Stomach (tissue), 4 donors: Measurements from ENCODE around the gene KIAA0513.

Experiments
- POLR2A ChIP-seq, 4 donors: fragments of 450-650 bp; IDR thresholded peaks; one replicate each; pipeline ENCODE4 v1.6.1; 2016; ENCODE audit warnings: antibody characterized with exemption in 4 of 4, control low read depth in 2 of 4, mild to moderate bottlenecking in 1 of 4, moderate library complexity in 1 of 4
- TF ChIP-seq, protein P1 (sequence below), 7 experiments: fragments of 450-650 bp in 4 of 7; fragments of 200-600 bp in 3 of 7; sonication (generic) in 3 of 7; IDR thresholded peaks; one replicate each; pipeline ENCODE4 v1.5.1; 2016 to 2019; ENCODE audit warnings: antibody characterized with exemption in 7 of 7, control low read depth in 2 of 7, mild to moderate bottlenecking in 1 of 7

- TF ChIP-seq, protein P1, sequence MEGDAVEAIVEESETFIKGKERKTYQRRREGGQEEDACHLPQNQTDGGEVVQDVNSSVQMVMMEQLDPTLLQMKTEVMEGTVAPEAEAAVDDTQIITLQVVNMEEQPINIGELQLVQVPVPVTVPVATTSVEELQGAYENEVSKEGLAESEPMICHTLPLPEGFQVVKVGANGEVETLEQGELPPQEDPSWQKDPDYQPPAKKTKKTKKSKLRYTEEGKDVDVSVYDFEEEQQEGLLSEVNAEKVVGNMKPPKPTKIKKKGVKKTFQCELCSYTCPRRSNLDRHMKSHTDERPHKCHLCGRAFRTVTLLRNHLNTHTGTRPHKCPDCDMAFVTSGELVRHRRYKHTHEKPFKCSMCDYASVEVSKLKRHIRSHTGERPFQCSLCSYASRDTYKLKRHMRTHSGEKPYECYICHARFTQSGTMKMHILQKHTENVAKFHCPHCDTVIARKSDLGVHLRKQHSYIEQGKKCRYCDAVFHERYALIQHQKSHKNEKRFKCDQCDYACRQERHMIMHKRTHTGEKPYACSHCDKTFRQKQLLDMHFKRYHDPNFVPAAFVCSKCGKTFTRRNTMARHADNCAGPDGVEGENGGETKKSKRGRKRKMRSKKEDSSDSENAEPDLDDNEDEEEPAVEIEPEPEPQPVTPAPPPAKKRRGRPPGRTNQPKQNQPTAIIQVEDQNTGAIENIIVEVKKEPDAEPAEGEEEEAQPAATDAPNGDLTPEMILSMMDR (IDR thresholded peaks at IDR 0.05), result no peak
- no peak for TF ChIP-seq POLR2A (IDR thresholded peaks at IDR 0.05)
Observed at GRCh38 chr16:85082173-85083050, 54.8 kb downstream of the KIAA0513 start.
